SK-N-SH (cell line): ENCODE measurements around the gene NAA40. TPM values are rescaled to one million over a fixed set of nuclear protein-coding genes. Genes with fewer than 3 reads are reported as not detected.

ENCODE experiments used
- CTCF ChIA-PET: fragments of 300-600, 350-600 bp; formaldehyde crosslinking; extraction: SDS; loops from one replicate; lab custom pipeline; 2021; lab: Yijun Ruan, JAX
- POLR2A ChIA-PET: fragments of 350-600 bp; sonication (Branson Sonifier 250); formaldehyde crosslinking; extraction: SDS; loops from one replicate; lab custom pipeline; 2020; ENCODE audit warnings: antibody characterized with exemption, inconsistent platforms; lab: Yijun Ruan, JAX
- DNase-seq: peaks from one replicate; pipeline ENCODE4 v3.0.0; 2012
- H2AFZ ChIP-seq: fragments of 200-600 bp; sonication (generic); 2 replicates; pipeline ENCODE4 v1.8.1; 2016; ENCODE audit warnings: antibody characterized with exemption, mild to moderate bottlenecking, low read depth
- H3F3A ChIP-seq: fragments of 200-600 bp; sonication (generic); replicated peaks from 2 replicates; pipeline ENCODE3; 2016; ENCODE audit warnings: antibody characterized with exemption, mild to moderate bottlenecking; ENCODE audit not compliant: insufficient read depth
- H3K27ac ChIP-seq, 2 experiments: fragments of 200-500 bp in 1 of 2; fragments of 200-600 bp in 1 of 2; sonication (Bioruptor generic) in 1 of 2; sonication (generic), shearing (Covaris generic) in 1 of 2; 2 replicates each; pipeline versions ENCODE4 v1.5.1 to v1.6.1; 2014 to 2016; ENCODE audit warnings: low read depth in 2 of 2, inconsistent platforms in 1 of 2, low read length in 1 of 2, mild to moderate bottlenecking in 1 of 2, mixed read lengths in 1 of 2
- H3K27me3 ChIP-seq: fragments of 200-600 bp; sonication (generic), shearing (Covaris generic); 2 replicates; pipeline ENCODE4 v1.6.1; 2016; ENCODE audit warnings: mixed run types; ENCODE audit not compliant: insufficient read depth
- H3K36me3 ChIP-seq, 2 experiments: fragments of 200-500 bp in 1 of 2; fragments of 200-600 bp in 1 of 2; sonication (Bioruptor generic) in 1 of 2; sonication (generic) in 1 of 2; replicated peaks in 1 of 2; 2 replicates each; pipeline versions ENCODE3 to v1.5.1; 2014 to 2016; ENCODE audit warnings: low read length in 1 of 2, mild to moderate bottlenecking in 1 of 2; ENCODE audit not compliant: insufficient read depth in 2 of 2, control insufficient read depth in 1 of 2
- H3K4me1 ChIP-seq, 2 experiments: fragments of 200-500 bp in 1 of 2; fragments of 200-600 bp in 1 of 2; sonication (Bioruptor generic) in 1 of 2; sonication (generic), shearing (Covaris generic) in 1 of 2; 2 replicates each; pipeline versions ENCODE4 v1.5.1 to v1.6.1; 2014 to 2016; ENCODE audit warnings: low read depth in 1 of 2, low read length in 1 of 2, mixed run types in 1 of 2; ENCODE audit not compliant: insufficient read depth in 2 of 2, control insufficient read depth in 1 of 2
- H3K4me2 ChIP-seq: fragments of 200-600 bp; sonication (generic), shearing (Covaris generic); 2 replicates; pipeline ENCODE4 v1.6.1; 2017; ENCODE audit warnings: mixed run types
- H3K4me3 ChIP-seq, 2 experiments: fragments of 200-500 bp in 1 of 2; fragments of 200-600 bp in 1 of 2; sonication (Bioruptor generic) in 1 of 2; sonication (generic), shearing (Covaris generic) in 1 of 2; 2 replicates each; pipeline versions ENCODE4 v1.5.1 to v1.8.1; 2014 to 2016; ENCODE audit warnings: low read depth in 2 of 2, inconsistent platforms in 1 of 2, low read length in 1 of 2, mild to moderate bottlenecking in 1 of 2, mixed read lengths in 1 of 2, moderate library complexity in 1 of 2
- H3K79me2 ChIP-seq: fragments of 200-600 bp; sonication (generic); 2 replicates; pipeline ENCODE4 v1.8.1; 2017; ENCODE audit warnings: mild to moderate bottlenecking; ENCODE audit not compliant: insufficient read depth
- H3K9ac ChIP-seq: fragments of 200-600 bp; sonication (generic); 2 replicates; pipeline ENCODE4 v1.6.1; 2017; ENCODE audit warnings: mixed run types
- H3K9me2 ChIP-seq: fragments of 200-600 bp; sonication (generic); 2 replicates; pipeline ENCODE4 v1.6.1; 2017; ENCODE audit warnings: mixed run types
- H3K9me3 ChIP-seq: fragments of 200-600 bp; sonication (generic); 2 replicates; pipeline ENCODE4 v1.6.1; 2017; ENCODE audit warnings: mixed run types, mild to moderate bottlenecking, moderate library complexity
- H4K20me1 ChIP-seq: fragments of 200-600 bp; sonication (generic); 2 replicates; pipeline ENCODE4 v1.6.1; 2017; ENCODE audit warnings: mild to moderate bottlenecking, mixed run types; ENCODE audit not compliant: insufficient read depth
- EP300 ChIP-seq, 2 experiments: IDR thresholded peaks; 2 replicates each; pipeline versions ENCODE4 v1.4.0 to v1.6.1; 2012; ENCODE audit warnings: borderline replicate concordance in 1 of 2, low read depth in 1 of 2, low read length in 1 of 2
- FOSL2 ChIP-seq: IDR thresholded peaks from 2 replicates; pipeline ENCODE4 v1.4.0; 2012; ENCODE audit warnings: low read depth, mild to moderate bottlenecking, moderate library complexity, borderline replicate concordance
- GABPA ChIP-seq: IDR thresholded peaks from 2 replicates; pipeline ENCODE4 v1.4.0; 2012; ENCODE audit warnings: low read depth, mild to moderate bottlenecking
- GATA2 ChIP-seq: sonication (generic); formaldehyde crosslinking; IDR thresholded peaks from 2 replicates; pipeline ENCODE4 v1.5.0; 2020; ENCODE audit warnings: mild to moderate bottlenecking, missing genetic modification reagents
- JUND ChIP-seq: IDR thresholded peaks from 2 replicates; pipeline ENCODE4 v1.4.0; 2012
- MAX ChIP-seq: IDR thresholded peaks from 2 replicates; pipeline ENCODE4 v1.4.0; 2012; ENCODE audit warnings: low read depth
- NFIC ChIP-seq: IDR thresholded peaks from 2 replicates; pipeline ENCODE4 v1.4.0; 2012; ENCODE audit warnings: borderline replicate concordance
- POLR2AphosphoS5 ChIP-seq: IDR thresholded peaks from 2 replicates; pipeline ENCODE4 v1.6.1; 2012; ENCODE audit warnings: low read depth, low read length
- RXRA ChIP-seq: IDR thresholded peaks from 2 replicates; pipeline ENCODE4 v1.4.0; 2012; ENCODE audit warnings: low read depth, mild to moderate bottlenecking, borderline replicate concordance
- SIN3A ChIP-seq: IDR thresholded peaks from 2 replicates; pipeline ENCODE4 v1.6.1; 2012; ENCODE audit warnings: low read depth, mild to moderate bottlenecking, low read length, moderate library complexity, borderline replicate concordance
- SMC3 ChIP-seq: IDR thresholded peaks from 2 replicates; pipeline ENCODE4 v1.6.1; 2012; ENCODE audit warnings: low read depth, low read length, improper control_type of control experiment
- USF2 ChIP-seq: fragments of 150-350 bp; IDR thresholded peaks from 2 replicates; pipeline ENCODE4 v1.6.1; 2017; ENCODE audit warnings: antibody characterized with exemption, low read length, low read depth, borderline replicate concordance
- YY1 ChIP-seq: IDR thresholded peaks from 2 replicates; pipeline ENCODE4 v1.4.0; 2012; ENCODE audit warnings: low read depth, mild to moderate bottlenecking
- ZBTB33 ChIP-seq: IDR thresholded peaks from 2 replicates; pipeline ENCODE4 v1.4.0; 2012; ENCODE audit warnings: low read depth, borderline replicate concordance
- WGBS: methylation state at CpG from one replicate; pipeline ENCODE4 v1.1.6; 2017; ENCODE audit warnings: low lambda C conversion rate; 5-methylcytosine and 5-hydroxymethylcytosine counted together
- polyA plus RNA-seq, 3 experiments: library from polyadenylated mRNA; depleted of rRNA; stranded (reverse); fragments of >200 nt; gene quantifications; 2 replicates each; pipeline ENCODE4 v1.2.3, GENCODE V29; 2012

NAA40 gene
- polyA plus RNA-seq, 1 of the 3 experiments (the other 2 are of a cell fraction), result 33.0 TPM

GRCh38 chr11:63913866-63914830, 24.7 kb upstream of the NAA40 start:
- no peak for TF ChIP-seq EP300 (IDR thresholded peaks at IDR 0.05; ENCODE audit: borderline replicate concordance in 1 of 2, low read depth in 1 of 2, low read length in 1 of 2)
- no peak for TF ChIP-seq NFIC
- TF ChIP-seq SMC3, result no peak
- TF ChIP-seq MAX, result no peak
- no peak for TF ChIP-seq RXRA
- TF ChIP-seq POLR2AphosphoS5, result no peak
- TF ChIP-seq FOSL2, result no peak
- TF ChIP-seq GATA2, result no peak
- no peak for TF ChIP-seq USF2
- TF ChIP-seq ZBTB33, result no peak
- TF ChIP-seq GABPA, result no peak
- TF ChIP-seq SIN3A, result no peak
- TF ChIP-seq YY1, result no peak
- TF ChIP-seq JUND, result no peak
- Histone ChIP-seq H3K79me2 (no peaks in the 10 kb centered on the region), H3K9me3 (no peaks in the 10 kb centered on the region), H2AFZ (no peak overlapping the region), H3K4me2 (no peak overlapping the region), H3K9ac (no peak overlapping the region), H3K4me1 (peaks cover 4 to 50% of the 10 kb centered on the region in 2 experiments; a peak in 3 of 4 replicates), H3K27ac (no peak overlapping the region; a peak in 1 of 4 replicates), H3F3A (no peaks in the 10 kb centered on the region), H4K20me1 (no peaks in the 10 kb centered on the region), H3K9me2 (no peaks in the 10 kb centered on the region), H3K36me3 (peaks cover 0 to 12% of the 10 kb centered on the region in 2 experiments), H3K27me3 (no peaks in the 10 kb centered on the region), H3K4me3 (no peak overlapping the region)
- POLR2A ChIA-PET, result interaction anchor here (1.5 kb wide), 1 partner anchor 31 kb away, joined by 8 read pairs; no protein-coding TSS in a partner anchor
- CTCF ChIA-PET, result interaction anchor here (1.1 to 6.7 kb wide), 5 partner anchors 15 to 238 kb away, joined by 3 to 113 read pairs (median 6); partner anchors contain the start of gene MARK2
- 94% methylated on average over 31 of the region's 34 CpGs for WGBS
- no peak for DNase-seq
